Urothelium cell line (cell line): ENCODE data around the gene ZRANB3.
"Not testable (repeated sequence)": the region's sequence is repeated elsewhere in the genome, so short reads cannot be mapped to it uniquely, and the experiment has no call there.

Source experiments
- DNase-seq: peaks from one replicate; pipeline ENCODE4 v3.0.0; 2011; ENCODE audit warnings: low spot score, mixed read lengths
- FAIRE-seq: peaks from 2 replicates; lab custom pipeline; 2011; peaks lifted over from hg19 to GRCh38; lab: Jason Lieb, UNC

Gene ZRANB3

DNA sequence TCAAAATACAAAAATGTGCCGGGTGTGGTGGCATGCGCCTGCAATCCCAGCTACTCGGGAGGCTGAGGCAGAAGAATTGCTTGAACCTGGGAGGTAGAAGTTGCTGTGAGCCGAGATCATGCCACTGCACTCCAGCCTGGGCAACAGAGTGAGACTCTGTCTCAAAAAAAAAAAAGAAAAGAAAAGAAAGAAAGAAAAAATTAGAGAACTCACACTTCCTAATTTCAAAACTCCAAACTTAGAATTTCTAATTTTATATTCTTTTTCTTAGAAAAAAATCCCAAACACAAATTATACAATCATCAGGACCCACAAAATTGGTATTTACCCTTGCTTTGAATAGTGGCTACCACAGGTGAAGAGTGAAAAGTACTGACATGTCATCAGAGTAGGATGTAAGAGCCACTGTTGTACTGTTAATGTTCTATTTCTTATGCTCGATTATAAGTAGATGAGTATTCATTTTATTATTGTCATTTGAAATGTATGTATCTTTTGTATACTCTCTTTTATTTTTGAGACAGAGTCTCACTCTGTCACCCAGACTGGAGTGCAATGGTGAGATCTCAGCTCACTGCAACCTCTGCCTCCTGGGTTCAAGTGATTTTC, 182.8 kb downstream of the ZRANB3 start:
- not testable (repeated sequence) for FAIRE-seq, DNase-seq

DNA sequence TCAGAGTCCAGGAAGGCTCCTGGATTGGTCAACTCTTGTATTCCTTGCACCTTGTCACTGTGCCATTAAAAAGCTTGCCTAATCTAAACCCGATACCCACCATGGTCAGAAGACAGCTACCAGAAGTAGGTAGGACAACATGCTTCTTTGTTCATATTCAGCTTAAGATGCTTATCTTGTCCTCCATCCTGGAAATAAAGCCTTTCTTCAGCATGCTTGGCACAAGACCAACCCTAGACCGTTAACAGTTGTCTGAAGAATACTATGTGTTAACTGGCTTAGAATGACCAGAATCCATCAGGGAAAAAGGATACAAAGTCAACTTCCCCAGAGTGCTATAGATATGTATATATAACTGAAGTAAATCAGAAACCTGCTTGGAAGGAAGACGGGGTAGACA, 193.9 kb downstream of the ZRANB3 start:
- no peak for FAIRE-seq
- no peak for DNase-seq

DNA sequence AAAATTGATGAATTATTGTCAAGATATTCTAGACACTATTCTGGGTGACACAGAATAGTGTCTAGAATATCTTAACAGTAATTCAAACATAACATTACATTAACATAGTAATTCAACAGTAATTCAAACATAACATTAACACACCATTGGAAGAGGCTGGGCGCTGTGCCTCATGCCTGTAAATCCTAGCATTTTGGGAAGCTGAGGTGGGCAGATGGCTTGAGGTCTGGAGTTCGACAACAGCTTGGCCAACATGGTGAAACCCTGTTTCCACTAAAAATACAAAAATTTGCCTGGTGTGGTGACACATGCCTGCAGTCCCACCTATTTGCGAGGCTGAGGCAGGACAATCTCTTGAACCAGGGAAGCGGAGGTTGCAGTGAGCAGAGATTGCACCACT, 195.8 kb downstream of the ZRANB3 start:
- DNase-seq (no peak), FAIRE-seq (no peak)

DNA sequence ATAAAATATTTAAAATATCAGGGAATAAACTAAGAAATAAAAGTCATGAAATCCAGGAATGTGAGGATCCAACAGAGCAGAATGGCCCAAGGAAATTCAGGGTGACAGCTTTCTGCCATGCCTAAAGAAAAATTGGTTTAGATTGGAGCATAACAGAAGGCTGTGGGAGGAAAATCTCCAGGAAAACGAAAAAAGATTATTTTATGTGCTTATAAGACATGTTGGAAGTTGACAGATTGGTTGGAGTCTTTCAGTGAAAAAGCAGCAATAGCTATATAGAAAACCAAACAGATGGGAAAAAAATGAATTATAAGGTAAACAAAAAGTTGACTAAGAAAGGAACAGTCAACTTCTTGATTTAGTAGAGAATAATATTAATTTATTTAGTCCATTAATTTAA, 203.9 kb downstream of the ZRANB3 start:
- no peak for DNase-seq
- FAIRE-seq = no peak

DNA sequence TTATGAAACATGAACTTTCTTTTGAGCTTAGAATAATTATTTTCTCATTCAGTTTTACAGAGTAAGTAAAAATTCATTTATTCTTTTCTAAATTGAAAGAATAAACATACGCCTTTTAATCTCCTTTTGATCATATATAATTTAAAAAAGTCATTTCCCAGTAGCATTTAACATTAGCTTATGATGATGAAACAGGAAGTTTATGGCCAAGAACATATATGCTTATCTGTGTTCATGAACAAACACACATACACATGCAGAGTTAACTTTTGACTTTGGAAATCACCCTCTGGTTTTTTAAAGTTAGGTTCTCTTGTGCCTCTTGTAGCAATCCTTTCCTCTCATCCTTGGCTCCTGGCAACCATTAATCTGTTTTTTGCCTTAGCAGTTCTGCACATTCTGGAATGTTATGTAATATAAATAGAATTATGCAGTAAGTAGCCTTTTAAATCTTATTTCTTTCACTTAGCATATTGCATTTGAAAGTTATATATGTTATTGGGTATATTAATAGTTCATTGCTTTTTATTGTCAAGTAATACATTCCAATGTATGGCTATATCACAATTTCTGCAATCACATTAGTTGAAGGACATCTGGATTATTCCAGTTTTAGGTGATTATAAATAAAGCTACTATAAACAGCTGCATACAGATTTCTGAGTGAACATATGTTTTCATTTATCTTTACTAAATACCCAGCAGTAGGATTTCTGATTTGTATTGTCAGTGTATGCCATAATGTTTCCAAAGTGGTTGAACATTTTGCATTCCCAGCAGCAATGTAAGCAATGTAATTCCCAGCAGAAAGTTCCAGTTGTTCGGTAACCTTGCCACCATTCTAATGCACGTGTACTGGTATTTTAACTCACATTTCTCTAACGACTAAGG, 210.3 kb downstream of the ZRANB3 start:
- FAIRE-seq = no peak
- no peak for DNase-seq

DNA sequence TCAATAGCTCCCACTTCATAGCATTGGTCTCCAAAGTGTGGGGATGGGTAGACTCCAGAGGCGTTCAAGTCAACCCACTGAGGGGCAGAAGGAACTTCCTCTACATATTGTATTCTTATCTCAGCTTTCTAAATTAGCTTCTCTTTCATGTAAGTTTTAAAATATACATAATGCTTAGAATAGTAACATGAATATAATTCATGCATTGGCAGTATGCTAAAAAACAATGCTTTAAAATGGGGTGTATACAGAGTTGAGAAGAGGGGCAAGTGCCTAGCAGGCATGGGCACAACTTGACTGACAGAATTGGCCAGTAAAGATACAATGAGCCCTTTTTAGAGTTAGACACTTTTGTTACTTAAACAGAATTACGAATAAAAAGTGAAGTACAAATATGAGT, 212.2 kb downstream of the ZRANB3 start:
- DNase-seq = no peak
- no peak for FAIRE-seq

DNA sequence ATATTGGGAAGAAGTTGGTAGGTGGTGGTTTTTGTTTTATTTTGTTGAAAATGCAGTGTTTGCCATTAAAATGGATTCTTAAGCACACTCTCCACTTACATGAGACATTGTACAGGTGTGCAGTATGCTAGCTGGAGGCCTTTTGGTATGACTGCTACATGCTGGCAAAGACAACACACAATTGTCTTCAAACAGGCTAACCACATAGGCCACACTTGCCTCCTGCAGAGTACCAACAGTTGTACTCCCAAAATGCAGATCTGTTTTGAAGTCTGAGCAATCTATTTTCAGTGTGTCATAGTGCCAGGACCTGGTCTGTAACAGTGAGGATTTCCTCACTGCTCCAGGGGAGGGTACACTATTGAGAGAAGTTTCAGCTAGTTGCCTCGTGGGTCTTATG, 213.6 kb downstream of the ZRANB3 start:
- FAIRE-seq (no peak), DNase-seq (no peak)

DNA sequence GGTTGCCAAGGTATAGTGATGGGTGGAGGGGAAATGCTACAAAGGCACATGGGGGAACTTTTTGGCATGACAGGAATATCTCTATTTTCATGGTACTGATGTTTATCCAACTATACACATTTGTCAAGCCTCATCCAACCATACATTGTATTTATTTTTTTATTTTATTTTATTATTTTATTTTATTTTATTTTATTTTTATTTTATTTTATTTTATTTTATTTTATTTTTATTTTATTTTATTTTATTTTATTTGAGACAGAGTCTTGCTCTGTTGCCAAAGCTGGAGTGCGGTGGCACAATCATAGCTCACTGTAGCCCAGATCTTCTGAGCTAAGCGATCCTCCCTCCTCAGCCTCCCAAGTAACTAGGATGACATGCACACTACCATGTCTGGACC, 219.1 kb downstream of the ZRANB3 start:
- FAIRE-seq (no peak), DNase-seq (no peak)

DNA sequence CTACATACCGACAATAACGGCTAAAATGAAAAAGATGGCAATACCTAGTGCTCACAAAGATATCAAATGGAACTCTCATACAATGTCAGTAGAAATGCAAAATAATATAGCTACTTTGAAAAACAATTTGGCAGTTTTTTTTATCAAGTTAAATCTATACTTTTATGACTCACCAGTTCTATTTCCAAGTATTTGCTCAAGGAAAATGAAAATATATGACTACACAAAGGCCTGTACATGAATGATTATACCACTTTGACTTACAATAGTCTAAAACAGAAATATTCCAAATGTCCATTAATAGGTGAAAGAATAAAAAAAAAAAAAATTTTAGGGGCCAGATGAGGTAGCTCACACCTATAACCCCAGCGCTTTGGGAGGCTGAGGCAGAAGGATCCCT, 219.8 kb downstream of the ZRANB3 start:
- FAIRE-seq = no peak

DNA sequence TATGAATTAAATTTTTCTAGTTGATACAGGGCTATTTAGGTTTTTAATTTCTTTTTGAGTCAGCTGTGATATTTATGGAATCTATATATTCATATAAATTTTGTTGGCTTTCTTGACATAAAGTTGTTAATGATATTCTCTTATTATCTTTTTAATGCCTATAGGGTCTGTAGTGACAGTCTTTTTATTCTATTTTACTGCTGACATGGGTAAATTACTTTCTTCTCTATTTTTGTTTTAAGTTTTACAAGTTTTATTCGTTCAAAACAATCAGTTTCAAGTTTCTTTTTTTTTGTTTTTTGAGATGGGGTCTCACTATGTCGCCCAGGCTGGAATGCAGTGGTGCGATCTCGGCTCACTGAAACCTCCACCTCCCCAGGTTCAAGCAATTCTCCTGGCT, 226.3 kb downstream of the ZRANB3 start:
- DNase-seq = no peak
- no peak for FAIRE-seq

More for the DNA sequence above, 219.8 kb downstream of the ZRANB3 start:
- DNase-seq = no peak

DNA sequence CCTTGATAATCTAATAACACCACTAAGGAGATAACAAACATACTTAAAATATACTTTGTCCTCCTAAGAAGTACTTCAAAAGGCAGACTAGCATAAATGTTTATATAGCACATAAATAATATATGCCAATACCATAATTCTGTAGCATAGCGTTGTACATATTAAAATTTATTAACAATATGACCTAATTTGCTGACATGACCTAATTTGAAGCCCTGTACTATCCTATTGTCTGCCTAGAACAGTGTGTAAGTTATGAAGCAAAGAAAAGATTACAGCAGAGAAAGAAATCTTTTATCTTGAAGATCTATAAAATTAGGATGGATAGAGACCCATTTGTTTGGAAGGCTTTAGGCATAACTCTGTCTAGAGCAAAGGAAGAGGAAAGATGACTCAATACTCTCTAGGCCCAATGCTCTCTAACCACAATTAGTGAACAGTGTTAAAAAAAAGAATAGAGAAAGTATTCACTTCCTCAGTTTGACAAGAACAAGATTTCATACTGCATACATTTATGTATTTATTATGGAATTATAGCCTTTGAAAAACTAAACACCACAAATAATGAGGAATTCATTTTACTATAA, 231.3 kb downstream of the ZRANB3 start:
- DNase-seq (no peak), FAIRE-seq (no peak)

DNA sequence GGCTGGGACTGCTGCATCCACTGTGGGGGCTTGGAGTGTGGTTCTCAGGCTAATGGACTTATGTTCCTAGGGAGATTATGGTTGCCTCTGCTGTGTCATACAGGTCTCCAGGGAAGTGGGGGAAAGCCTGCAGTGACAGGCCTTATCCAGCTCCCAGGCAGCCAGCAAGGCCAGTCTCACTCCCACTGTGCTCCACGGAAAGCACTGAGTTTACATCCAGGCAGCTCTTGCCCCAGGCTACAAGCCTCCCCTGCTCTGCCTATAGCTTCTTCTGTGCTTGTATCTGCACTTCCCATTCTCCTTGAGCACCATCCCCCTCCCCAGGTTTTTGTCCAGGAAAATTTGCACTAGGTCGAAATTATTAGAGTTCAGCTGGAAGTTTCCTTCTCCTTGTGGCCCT, 231.9 kb downstream of the ZRANB3 start:
- DNase-seq (no peak), FAIRE-seq (no peak)

DNA sequence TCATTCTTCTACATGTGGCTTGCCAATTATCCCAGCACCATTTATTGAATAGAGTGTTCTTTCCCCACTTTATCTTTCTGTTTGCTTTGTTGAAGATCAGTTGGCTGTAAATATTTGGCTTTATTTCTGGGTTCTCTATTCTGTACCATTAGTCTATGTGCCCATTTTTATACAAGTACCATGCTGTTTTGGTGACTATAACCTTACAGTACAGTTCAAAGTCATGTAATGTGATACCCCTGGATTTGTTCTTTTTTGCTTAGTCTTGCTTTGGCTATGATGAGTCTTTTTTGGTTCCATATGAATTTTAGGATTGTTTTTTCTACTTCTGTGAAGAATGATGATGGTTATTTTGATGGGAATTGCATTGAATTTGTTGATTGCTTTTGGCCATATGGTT, 243.9 kb downstream of the ZRANB3 start:
- DNase-seq, FAIRE-seq: not testable (repeated sequence)

DNA sequence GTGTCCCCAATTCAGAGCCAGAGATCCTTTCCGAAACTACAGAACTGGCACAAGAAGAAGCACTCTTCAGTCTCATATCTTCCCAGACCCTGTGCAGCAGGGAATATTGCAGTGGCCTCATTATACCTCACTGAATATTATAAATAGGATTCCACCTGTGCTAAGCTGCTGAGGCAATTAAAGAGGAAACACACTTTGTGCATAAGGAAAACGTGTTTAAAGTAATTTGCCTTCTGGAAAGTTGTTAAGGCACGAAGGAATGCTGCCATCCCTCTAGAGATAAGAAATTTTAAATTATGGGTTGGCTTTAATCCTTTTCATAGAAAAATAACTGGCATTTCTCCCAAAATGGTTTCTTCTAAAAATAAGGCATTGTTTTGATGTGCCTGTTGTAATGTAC, 245.6 kb downstream of the ZRANB3 start:
- no peak for FAIRE-seq
- no peak for DNase-seq

DNA sequence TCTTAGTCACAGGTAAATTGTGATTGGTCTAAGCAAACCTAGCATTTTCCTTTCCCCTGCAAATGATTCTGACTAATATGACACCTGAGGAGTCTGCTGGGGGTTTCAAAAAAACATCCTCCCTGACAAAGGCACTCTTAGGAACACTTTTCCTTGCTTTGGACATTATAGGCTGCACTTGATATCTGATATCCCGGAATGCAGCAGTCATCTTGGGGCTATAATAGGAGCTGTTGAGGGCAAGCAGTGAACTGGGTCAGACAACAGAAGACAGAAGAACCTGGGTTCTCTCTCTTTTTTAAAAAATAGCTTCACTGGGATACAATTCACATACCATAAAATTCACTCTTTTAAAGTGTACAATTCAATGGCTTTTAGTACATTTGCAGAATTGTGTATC, 249.6 kb downstream of the ZRANB3 start:
- FAIRE-seq (no peak), DNase-seq (no peak)

DNA sequence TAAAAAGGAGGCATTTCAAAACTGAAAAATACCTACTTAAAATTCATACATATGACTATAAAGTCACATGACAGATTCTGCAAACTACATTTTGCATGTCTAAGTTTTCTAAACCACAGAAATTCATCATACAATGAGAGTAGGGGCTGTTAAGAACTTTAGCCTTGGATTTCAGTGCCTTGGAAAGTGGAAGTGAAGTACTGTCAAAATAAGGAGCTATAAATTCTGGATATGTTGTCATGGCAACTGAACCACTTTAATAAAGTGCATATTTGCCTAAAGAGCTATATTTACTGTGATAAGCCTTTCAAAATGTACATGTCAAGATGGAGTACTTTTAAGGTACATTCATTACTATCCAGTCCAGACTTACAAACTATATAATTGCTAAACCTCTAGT, 251.8 kb downstream of the ZRANB3 start:
- FAIRE-seq = no peak
- DNase-seq = no peak

DNA sequence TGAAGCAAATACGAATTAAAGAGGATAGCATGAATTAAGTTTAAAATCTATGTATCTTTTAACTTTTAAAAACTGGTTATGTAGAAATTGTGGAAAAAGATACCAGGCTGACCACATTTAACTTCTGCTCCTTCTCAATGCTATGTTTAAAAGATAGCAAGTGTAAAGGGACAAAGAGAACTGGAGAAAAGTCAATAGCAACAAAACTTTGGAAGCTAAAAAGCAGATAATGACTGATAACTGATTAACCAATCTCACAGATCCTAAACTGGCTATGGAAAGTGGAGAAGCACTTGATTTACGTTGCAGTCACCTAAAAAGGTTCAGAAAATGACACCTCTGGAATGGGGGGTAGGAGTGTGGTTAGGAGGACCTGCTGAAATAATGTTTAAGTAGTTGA, 254.5 kb downstream of the ZRANB3 start:
- DNase-seq (no peak), FAIRE-seq (no peak)

DNA sequence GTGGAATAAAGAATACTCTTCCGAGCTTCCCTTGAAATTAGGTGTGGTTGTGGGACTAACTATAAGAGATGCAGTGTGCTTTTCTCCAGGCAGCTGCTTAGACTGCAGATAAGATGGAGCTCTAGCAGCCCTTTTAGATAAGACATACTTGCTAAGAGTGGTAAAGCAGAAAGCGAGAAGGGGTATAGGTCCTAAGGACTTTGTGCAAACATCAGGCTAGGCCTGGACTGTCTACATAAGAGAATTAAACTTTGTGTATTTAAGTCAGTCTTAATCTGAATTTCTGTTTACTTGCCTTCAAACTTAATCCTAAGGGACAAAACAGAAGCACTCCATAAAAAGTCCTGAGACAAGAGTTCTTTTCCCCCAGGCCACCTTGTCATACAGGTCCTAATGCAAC, 260.0 kb downstream of the ZRANB3 start:
- DNase-seq = no peak
- FAIRE-seq = no peak

DNA sequence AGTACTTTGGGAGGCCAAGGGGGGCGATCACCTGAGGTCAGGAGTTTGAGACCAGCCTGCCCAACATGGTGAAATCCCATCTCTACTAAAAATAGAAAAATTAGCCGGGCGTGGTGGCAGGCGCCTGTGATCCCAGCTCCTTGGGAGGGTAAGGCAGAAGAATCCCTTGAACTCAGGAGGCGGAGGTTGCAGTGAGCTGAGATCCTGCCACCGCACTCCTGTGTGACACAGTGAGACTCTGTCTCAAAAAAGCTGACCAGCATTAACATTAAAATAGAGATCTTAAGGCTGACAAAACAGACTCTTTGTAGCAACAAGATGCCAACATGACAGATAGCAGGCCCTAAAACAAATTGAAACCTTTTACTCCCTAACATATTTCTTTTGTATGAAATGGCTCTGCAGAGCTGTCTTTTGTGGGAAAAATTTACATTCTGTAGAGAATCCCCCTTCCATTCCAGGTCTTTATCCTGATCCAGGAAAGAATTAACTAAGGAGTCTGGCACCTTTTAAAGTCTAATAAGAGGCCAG, 265.0 kb downstream of the ZRANB3 start:
- no peak for FAIRE-seq
- no peak for DNase-seq

DNA sequence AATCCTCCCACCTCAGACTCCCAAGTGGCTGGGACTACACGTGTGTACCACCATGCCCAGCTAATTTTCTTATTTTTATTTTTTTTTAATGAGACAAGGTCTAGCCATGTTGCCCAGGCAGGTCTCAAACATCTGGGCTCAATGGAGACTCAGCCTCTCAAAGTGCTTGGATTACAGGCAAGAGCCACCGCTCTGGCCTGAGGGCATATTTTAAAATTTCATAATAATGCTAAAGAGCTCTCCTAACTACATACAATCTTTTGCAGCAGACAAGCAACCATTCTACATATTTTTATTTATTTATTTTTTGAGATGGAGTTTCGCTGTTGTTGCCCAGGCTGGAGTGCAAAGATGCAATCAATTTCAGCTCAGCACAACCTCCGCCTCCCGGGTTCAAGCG, 271.9 kb downstream of the ZRANB3 start:
- DNase-seq (no peak), FAIRE-seq (no peak)

DNA sequence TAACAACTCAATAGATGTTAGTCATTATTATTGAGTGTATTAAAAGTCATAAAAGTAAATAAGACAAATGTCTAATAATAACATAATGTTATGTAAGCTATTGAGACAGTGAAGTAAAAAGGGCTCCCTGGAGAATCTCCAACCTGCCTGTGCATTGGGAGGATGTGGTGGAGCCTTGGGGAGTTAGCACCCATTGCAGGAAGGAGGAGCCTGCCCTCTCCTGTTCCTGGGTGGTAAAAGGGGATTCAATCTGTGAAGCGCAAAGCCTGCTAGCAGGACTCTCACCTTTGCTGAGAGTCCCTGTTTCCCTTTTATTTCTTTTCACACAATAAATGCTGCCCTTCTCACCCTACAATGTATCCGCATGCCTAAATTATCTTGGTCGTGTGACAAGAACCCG, 272.8 kb downstream of the ZRANB3 start:
- no peak for DNase-seq

More for the DNA sequence above, 272.8 kb downstream of the ZRANB3 start:
- no peak for FAIRE-seq
